ENCODE data around the gene SPACA9. TPM values are rescaled to one million over a fixed set of nuclear protein-coding genes. Genes with fewer than 3 reads are reported as not detected.

Gene SPACA9
- total RNA-seq, 1 donor from 2014 or later = 3.3 TPM

DNA sequence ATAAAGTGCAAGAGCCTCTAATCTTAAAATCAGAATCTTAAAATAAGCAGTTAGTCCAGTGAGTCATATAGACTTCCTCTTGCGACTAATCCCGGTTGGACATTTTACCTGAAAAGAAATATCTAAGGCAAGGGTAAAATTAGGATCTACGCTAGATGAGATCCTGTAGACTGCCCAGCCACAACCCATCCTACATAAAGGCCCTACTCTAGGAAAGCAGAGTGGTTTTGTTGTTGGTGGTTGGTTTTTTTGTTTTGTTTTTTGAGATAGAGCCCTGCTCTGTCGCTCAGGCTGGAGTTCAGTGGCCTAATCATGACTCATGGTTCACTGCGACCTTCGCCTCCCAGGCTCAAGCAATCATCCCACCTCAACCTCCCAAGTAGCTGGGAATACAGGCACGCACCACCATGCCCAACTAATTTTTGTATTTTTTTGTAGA, 58.8 kb downstream of the SPACA9 start:
- Histone ChIP-seq H3K27me3 (no peaks in the 10 kb centered on the region), H3K36me3 (peaks cover 18% of the 10 kb centered on the region), H3K9me3 (no peaks in the 10 kb centered on the region), H3K4me3 (no peak overlapping the region), H3K4me1 (peaks cover 10% of the 10 kb centered on the region), H3K27ac (no peak overlapping the region)
- DNase-seq = no peak
- intact Hi-C loops (cut with DNase I) = no loop called here
- TF ChIP-seq, protein P1, sequence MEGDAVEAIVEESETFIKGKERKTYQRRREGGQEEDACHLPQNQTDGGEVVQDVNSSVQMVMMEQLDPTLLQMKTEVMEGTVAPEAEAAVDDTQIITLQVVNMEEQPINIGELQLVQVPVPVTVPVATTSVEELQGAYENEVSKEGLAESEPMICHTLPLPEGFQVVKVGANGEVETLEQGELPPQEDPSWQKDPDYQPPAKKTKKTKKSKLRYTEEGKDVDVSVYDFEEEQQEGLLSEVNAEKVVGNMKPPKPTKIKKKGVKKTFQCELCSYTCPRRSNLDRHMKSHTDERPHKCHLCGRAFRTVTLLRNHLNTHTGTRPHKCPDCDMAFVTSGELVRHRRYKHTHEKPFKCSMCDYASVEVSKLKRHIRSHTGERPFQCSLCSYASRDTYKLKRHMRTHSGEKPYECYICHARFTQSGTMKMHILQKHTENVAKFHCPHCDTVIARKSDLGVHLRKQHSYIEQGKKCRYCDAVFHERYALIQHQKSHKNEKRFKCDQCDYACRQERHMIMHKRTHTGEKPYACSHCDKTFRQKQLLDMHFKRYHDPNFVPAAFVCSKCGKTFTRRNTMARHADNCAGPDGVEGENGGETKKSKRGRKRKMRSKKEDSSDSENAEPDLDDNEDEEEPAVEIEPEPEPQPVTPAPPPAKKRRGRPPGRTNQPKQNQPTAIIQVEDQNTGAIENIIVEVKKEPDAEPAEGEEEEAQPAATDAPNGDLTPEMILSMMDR (IDR thresholded peaks at IDR 0.05) = no peak
- ATAC-seq = no peak

DNA sequence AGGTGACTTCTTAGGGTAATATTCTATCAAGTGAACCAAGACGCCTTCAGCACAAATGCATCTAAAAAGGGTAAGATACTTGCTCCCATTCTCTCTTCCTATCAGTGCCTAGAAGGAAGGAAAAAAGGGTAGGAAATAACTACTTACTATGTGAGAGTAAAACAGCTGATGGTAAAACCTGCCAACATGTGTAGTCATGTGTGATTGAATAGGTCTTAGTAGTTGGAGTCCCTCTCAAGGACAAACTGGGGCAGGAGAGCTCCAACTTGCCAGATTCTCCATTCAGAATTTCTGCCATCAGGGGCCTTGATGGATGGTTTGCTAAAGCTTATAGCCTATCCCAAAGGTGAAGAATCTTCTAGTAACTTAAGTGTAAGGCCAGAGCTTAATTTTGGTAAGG, 60.5 kb downstream of the SPACA9 start:
- DNase-seq (no peak), ATAC-seq (no peak)
- Histone ChIP-seq H3K4me3 (no peak overlapping the region), H3K4me1 (peaks cover 21% of the 10 kb centered on the region), H3K27me3 (no peaks in the 10 kb centered on the region), H3K9me3 (no peaks in the 10 kb centered on the region), H3K36me3 (peaks cover 6% of the 10 kb centered on the region), H3K27ac (no peak overlapping the region)
- intact Hi-C loops (cut with DNase I) = no loop called here
- TF ChIP-seq, protein P1 (IDR thresholded peaks at IDR 0.05) = no peak

Other genes with a start within 250 kb of the SPACA9 start
- 17.4 TPM for gene DDX31, start 208.9 kb upstream of the SPACA9 start, total RNA-seq
- 12.9 TPM for gene GTF3C4, start 208.4 kb upstream of the SPACA9 start, total RNA-seq
- 0.55 TPM for gene AK8, start 614 bp upstream of the SPACA9 start, total RNA-seq
- 44.9 TPM for gene TSC1, start 65.7 kb downstream of the SPACA9 start, total RNA-seq
- gene GFI1B, start 99.8 kb downstream of the SPACA9 start, total RNA-seq = 0.52 TPM
- 41.7 TPM for gene GTF3C5, start 152.1 kb downstream of the SPACA9 start, total RNA-seq
- gene CEL, start 183.1 kb downstream of the SPACA9 start, total RNA-seq = 0.75 TPM
- 66.3 TPM for gene RALGDS, start 242.3 kb downstream of the SPACA9 start, total RNA-seq

All from upper lobe of right lung (tissue), 1 donor.